GM12873 (cell line): ENCODE results near the gene ACSS3.

Source experiments
- CTCF ChIP-seq: IDR thresholded peaks from 2 replicates; pipeline ENCODE4 v1.5.1; 2012; ENCODE audit warnings: low read depth, mild to moderate bottlenecking, moderate library complexity, low read length, control low read depth; ENCODE audit not compliant: insufficient read depth; ENCODE audit errors: missing control alignments

ACSS3 gene

GRCh38 chr12:81085832-81086231 lies 8.0 kb downstream of the ACSS3 start:
- TF ChIP-seq CTCF = no peak

GRCh38 chr12:81086342-81086741 lies 8.5 kb downstream of the ACSS3 start:
- TF ChIP-seq CTCF = no peak

- no peak for TF ChIP-seq CTCF
Observed at GRCh38 chr12:81088221-81088620, 10.3 kb downstream of the ACSS3 start.

- TF ChIP-seq CTCF = no peak
Observed at GRCh38 chr12:81089412-81089811, 11.5 kb downstream of the ACSS3 start.

- TF ChIP-seq CTCF = no peak
Observed at GRCh38 chr12:81092053-81092452, 14.2 kb downstream of the ACSS3 start.

- TF ChIP-seq CTCF = no peak
Observed at GRCh38 chr12:81094718-81095360, 17.0 kb downstream of the ACSS3 start.

- no peak for TF ChIP-seq CTCF
Observed at GRCh38 chr12:81095501-81096232, 17.8 kb downstream of the ACSS3 start.
